Measurements from ENCODE around the gene HMCES.
"Not testable (repeated sequence)": the region's sequence is repeated elsewhere in the genome, so short reads cannot be mapped to it uniquely, and the experiment has no call there.

HMCES gene

GRCh38 chr3:129345971-129346370, 67.3 kb downstream of the HMCES start:
- H3K4me3 ChIP-seq (ENCODE audit: insufficient read depth, low read depth, low read length): no peak overlapping the region
- H3K36me3 ChIP-seq (ENCODE audit: control insufficient read depth, insufficient read depth, low read length): no peaks in the 10 kb centered on the region
- no peaks in the 10 kb centered on the region for H3K4me1 ChIP-seq (ENCODE audit: control insufficient read depth, insufficient read depth, low read length)
- 84 to 86% methylated on average over 3 of the region's 3 CpGs for WGBS, 2 experiments
- no peaks in the 10 kb centered on the region for H3K9me3 ChIP-seq (ENCODE audit: control insufficient read depth, low read length)
- H3K27ac ChIP-seq (ENCODE audit: insufficient read depth, low read depth, low read length, poor library complexity, severe bottlenecking): no peak overlapping the region
- H3K27me3 ChIP-seq (ENCODE audit: control insufficient read depth, insufficient read depth, low read length, poor library complexity, severe bottlenecking): no peaks in the 10 kb centered on the region

GRCh38 chr3:129346695-129347457, 68.2 kb downstream of the HMCES start:
- no peaks in the 10 kb centered on the region for H3K4me1 ChIP-seq (ENCODE audit: control insufficient read depth, insufficient read depth, low read length)
- H3K36me3 ChIP-seq (ENCODE audit: control insufficient read depth, insufficient read depth, low read length): no peaks in the 10 kb centered on the region
- H3K4me3 ChIP-seq (ENCODE audit: insufficient read depth, low read depth, low read length): no peak overlapping the region
- no peaks in the 10 kb centered on the region for H3K27me3 ChIP-seq (ENCODE audit: control insufficient read depth, insufficient read depth, low read length, poor library complexity, severe bottlenecking)
- 81 to 83% methylated on average over 12 of the region's 12 CpGs for WGBS, 2 experiments
- H3K9me3 ChIP-seq (ENCODE audit: control insufficient read depth, low read length): no peaks in the 10 kb centered on the region
- H3K27ac ChIP-seq (ENCODE audit: insufficient read depth, low read depth, low read length, poor library complexity, severe bottlenecking): no peak overlapping the region

DNA sequence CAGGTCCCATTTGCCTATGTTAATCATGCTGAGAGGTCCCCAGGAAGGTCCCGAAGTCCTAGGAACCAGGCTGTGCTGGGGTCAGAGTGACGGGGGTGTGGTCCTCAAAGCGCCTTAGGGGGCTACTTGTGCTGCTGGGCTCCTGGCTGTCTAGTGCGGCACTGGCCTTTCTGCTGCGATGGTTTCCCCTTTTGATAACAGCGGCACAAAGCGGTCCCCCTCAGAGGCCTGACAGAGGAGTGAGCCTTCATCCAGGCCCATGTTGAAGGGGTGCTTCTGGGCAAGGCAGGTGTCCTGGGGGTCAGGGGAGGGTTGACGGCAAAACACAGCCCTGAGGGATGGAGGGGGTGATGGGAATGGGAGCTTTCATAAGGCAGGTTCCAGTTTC, 68.8 kb downstream of the HMCES start:
- Histone ChIP-seq H3K4me1 (ENCODE audit: control insufficient read depth, insufficient read depth, low read length) (no peaks in the 10 kb centered on the region), H3K27ac (ENCODE audit: insufficient read depth, low read depth, low read length, poor library complexity, severe bottlenecking) (no peak overlapping the region), H3K4me3 (ENCODE audit: insufficient read depth, low read depth, low read length) (no peak overlapping the region), H3K27me3 (ENCODE audit: control insufficient read depth, insufficient read depth, low read length, poor library complexity, severe bottlenecking) (no peaks in the 10 kb centered on the region), H3K9me3 (ENCODE audit: control insufficient read depth, low read length) (no peaks in the 10 kb centered on the region), H3K36me3 (ENCODE audit: control insufficient read depth, insufficient read depth, low read length) (no peaks in the 10 kb centered on the region)
- WGBS, 2 experiments: 80% methylated on average over 8 of the region's 8 CpGs

- H3K36me3 ChIP-seq (ENCODE audit: control insufficient read depth, insufficient read depth, low read length): no peaks in the 10 kb centered on the region
- 94 to 95% methylated on average over 3 of the region's 3 CpGs for WGBS, 2 experiments
Measured at GRCh38 chr3:129348734-129349133, 70.1 kb downstream of the HMCES start.

DNA sequence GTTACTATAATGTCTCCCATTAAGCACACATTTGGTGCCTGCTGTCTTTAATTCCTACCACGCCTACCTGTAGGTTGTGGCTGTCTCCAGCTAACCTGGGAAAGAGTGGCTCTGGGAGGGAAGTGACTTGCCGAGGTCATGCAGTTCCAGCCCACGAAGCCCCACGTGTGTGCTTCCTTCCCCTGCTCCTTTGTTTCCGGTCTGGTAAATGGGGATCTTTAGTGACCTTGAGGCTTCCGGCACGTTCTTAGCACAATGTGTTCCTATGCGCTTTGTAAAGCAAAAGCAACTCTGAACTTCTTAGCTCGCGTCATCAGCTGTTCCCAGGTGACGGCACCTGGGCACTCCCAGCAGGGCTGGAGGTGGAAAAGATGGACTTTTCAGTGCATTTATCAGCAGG, 70.5 kb downstream of the HMCES start:
- not testable (repeated sequence) for H3K27ac ChIP-seq (ENCODE audit: insufficient read depth, low read depth, low read length, poor library complexity, severe bottlenecking); H3K4me3 ChIP-seq (ENCODE audit: insufficient read depth, low read depth, low read length); H3K4me1 ChIP-seq (ENCODE audit: control insufficient read depth, insufficient read depth, low read length); H3K27me3 ChIP-seq (ENCODE audit: control insufficient read depth, insufficient read depth, low read length, poor library complexity, severe bottlenecking); H3K36me3 ChIP-seq (ENCODE audit: control insufficient read depth, insufficient read depth, low read length); H3K9me3 ChIP-seq (ENCODE audit: control insufficient read depth, low read length)
- 80 to 88% methylated on average over 11 of the region's 11 CpGs for WGBS, 2 experiments

More at GRCh38 chr3:129348734-129349133, 70.1 kb downstream of the HMCES start:
- Histone ChIP-seq H3K27ac (ENCODE audit: insufficient read depth, low read depth, low read length, poor library complexity, severe bottlenecking) (no peak overlapping the region), H3K9me3 (ENCODE audit: control insufficient read depth, low read length) (no peaks in the 10 kb centered on the region), H3K4me3 (ENCODE audit: insufficient read depth, low read depth, low read length) (no peak overlapping the region), H3K27me3 (ENCODE audit: control insufficient read depth, insufficient read depth, low read length, poor library complexity, severe bottlenecking) (no peaks in the 10 kb centered on the region), H3K4me1 (ENCODE audit: control insufficient read depth, insufficient read depth, low read length) (no peaks in the 10 kb centered on the region)

GRCh38 chr3:129349791-129350190, 71.1 kb downstream of the HMCES start:
- H3K4me1 ChIP-seq (ENCODE audit: control insufficient read depth, insufficient read depth, low read length): no peaks in the 10 kb centered on the region
- no peaks in the 10 kb centered on the region for H3K36me3 ChIP-seq (ENCODE audit: control insufficient read depth, insufficient read depth, low read length)
- H3K27me3 ChIP-seq (ENCODE audit: control insufficient read depth, insufficient read depth, low read length, poor library complexity, severe bottlenecking): no peaks in the 10 kb centered on the region
- H3K27ac ChIP-seq (ENCODE audit: insufficient read depth, low read depth, low read length, poor library complexity, severe bottlenecking): no peak overlapping the region
- no peaks in the 10 kb centered on the region for H3K9me3 ChIP-seq (ENCODE audit: control insufficient read depth, low read length)
- WGBS, 2 experiments: 92 to 93% methylated on average over 10 of the region's 10 CpGs
- H3K4me3 ChIP-seq (ENCODE audit: insufficient read depth, low read depth, low read length): no peak overlapping the region

- H3K4me3 ChIP-seq (ENCODE audit: insufficient read depth, low read depth, low read length): no peak overlapping the region
- H3K27me3 ChIP-seq (ENCODE audit: control insufficient read depth, insufficient read depth, low read length, poor library complexity, severe bottlenecking): no peaks in the 10 kb centered on the region
- no peak overlapping the region for H3K27ac ChIP-seq (ENCODE audit: insufficient read depth, low read depth, low read length, poor library complexity, severe bottlenecking)
- H3K4me1 ChIP-seq (ENCODE audit: control insufficient read depth, insufficient read depth, low read length): no peaks in the 10 kb centered on the region
- no peaks in the 10 kb centered on the region for H3K36me3 ChIP-seq (ENCODE audit: control insufficient read depth, insufficient read depth, low read length)
- WGBS, 2 experiments: 81 to 84% methylated on average over 8 of the region's 8 CpGs
- no peaks in the 10 kb centered on the region for H3K9me3 ChIP-seq (ENCODE audit: control insufficient read depth, low read length)
Measured at GRCh38 chr3:129352045-129352444, 73.4 kb downstream of the HMCES start.

DNA sequence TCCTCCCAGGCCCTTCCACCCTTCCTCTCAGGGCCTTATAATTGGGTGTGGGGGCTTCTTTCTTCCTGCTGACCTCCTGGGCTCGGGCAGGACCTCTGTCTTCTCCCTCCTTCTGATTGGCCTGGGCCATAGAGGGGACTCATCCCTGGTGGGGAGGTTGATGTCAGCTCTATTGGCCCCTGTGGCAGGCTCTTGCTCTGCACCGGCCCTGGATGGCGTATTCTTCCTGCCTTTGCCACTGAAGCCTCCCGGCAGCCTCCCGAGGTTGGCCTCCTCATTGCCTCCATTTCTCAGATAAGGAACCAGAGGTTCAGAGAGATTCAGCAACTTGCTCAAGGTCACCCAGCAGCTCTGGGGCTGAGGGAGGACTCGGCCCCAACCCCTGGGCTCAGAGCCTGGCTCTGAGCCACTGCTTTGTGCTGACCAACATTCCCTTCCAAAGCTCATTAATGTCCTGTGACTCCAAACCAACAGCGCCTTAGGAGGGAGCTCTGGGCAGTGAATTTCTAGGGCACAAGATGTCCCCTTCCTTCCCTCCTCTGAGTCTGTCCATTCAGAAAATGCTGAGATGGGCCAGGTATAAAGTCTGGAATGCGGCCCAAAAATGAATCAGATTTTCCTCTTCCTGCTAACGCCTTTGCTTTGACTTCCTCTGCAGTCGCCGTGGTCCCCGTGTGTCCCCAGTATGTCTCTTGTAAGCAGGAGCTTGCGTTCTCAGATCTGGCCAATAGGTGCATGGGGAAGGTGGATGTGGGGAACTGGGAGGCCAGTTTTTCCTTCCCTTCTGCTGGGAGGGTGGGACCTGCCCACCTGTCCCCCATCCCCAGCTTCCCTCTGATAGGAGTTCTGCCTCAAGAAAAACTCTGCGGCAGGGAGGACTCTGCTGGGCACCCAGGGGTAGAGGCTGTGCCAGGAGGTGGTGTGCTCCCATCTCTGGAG, 74.2 kb downstream of the HMCES start:
- H3K4me3 ChIP-seq (ENCODE audit: insufficient read depth, low read depth, low read length): no peak overlapping the region
- H3K9me3 ChIP-seq (ENCODE audit: control insufficient read depth, low read length): no peaks in the 10 kb centered on the region
- no peak overlapping the region for H3K27ac ChIP-seq (ENCODE audit: insufficient read depth, low read depth, low read length, poor library complexity, severe bottlenecking)
- no peaks in the 10 kb centered on the region for H3K36me3 ChIP-seq (ENCODE audit: control insufficient read depth, insufficient read depth, low read length)
- H3K4me1 ChIP-seq (ENCODE audit: control insufficient read depth, insufficient read depth, low read length): no peaks in the 10 kb centered on the region
- no peaks in the 10 kb centered on the region for H3K27me3 ChIP-seq (ENCODE audit: control insufficient read depth, insufficient read depth, low read length, poor library complexity, severe bottlenecking)
- 88 to 91% methylated on average over 14 of the region's 14 CpGs for WGBS, 2 experiments

GRCh38 chr3:129353589-129353941, 74.9 kb downstream of the HMCES start:
- H3K4me3 ChIP-seq (ENCODE audit: insufficient read depth, low read depth, low read length): no peak overlapping the region
- H3K27ac ChIP-seq (ENCODE audit: insufficient read depth, low read depth, low read length, poor library complexity, severe bottlenecking): no peak overlapping the region
- no peaks in the 10 kb centered on the region for H3K27me3 ChIP-seq (ENCODE audit: control insufficient read depth, insufficient read depth, low read length, poor library complexity, severe bottlenecking)
- H3K4me1 ChIP-seq (ENCODE audit: control insufficient read depth, insufficient read depth, low read length): no peaks in the 10 kb centered on the region
- no peaks in the 10 kb centered on the region for H3K9me3 ChIP-seq (ENCODE audit: control insufficient read depth, low read length)
- no peaks in the 10 kb centered on the region for H3K36me3 ChIP-seq (ENCODE audit: control insufficient read depth, insufficient read depth, low read length)
- WGBS, 2 experiments: 91 to 93% methylated on average over 5 of the region's 5 CpGs

Data from ectodermal cell (in vitro differentiated cells).